ENCODE measurements around the gene C1orf146. TPM values are rescaled to one million over a fixed set of nuclear protein-coding genes. Genes with fewer than 3 reads are reported as not detected.

The C1orf146 gene
- total and polyA plus RNA-seq, 2 of the 4 experiments (the other 2 are of a cell fraction): not detected

- WGBS, 2 experiments (ENCODE audit: extremely low coverage in 2 of 2, insufficient read length in 1 of 2): no CpG with 5 or more reads among the region's 5 CpGs
- ChIA-PET POLR2A (ENCODE audit: unreplicated experiment) (no interaction called here), CTCF (no interaction called here)
- Histone ChIP-seq H3K4me2 (ENCODE audit: low read depth, low read length) (no peak overlapping the region), H2BK15ac (ENCODE audit: low read depth, low read length) (no peak overlapping the region; the same call in 2 of the 3 replicates), H2BK5ac (ENCODE audit: low read depth, low read length, poor library complexity, severe bottlenecking) (no peak overlapping the region), H3K27me3 (ENCODE audit: control insufficient read depth, insufficient read depth, low read length) (no peaks in the 10 kb centered on the region), H2AK5ac (ENCODE audit: low read depth, low read length) (no peak overlapping the region), H4K8ac (ENCODE audit: low read depth in 2 of 2, low read length in 2 of 2) (peak overlapping the region; percentile 4 to 34; a peak in 1 of 4 replicates), H3K56ac (ENCODE audit: extremely low read depth, insufficient read depth, low read length) (no peak overlapping the region), H2BK20ac (ENCODE audit: low read depth, low read length) (no peak overlapping the region), H2AFZ (replicated peaks; ENCODE audit: low read length, poor library complexity) (no peak overlapping the region), H3K9me3 (ENCODE audit: control insufficient read depth, insufficient read depth, low read length) (peaks cover 2% of the 10 kb centered on the region; the same call in 1 of the 2 replicates), H3K4me3 (ENCODE audit: insufficient read depth, low read depth, low read length) (no peak overlapping the region), H3K36me3 (ENCODE audit: control insufficient read depth, insufficient read depth, low read length) (no peaks in the 10 kb centered on the region), H3K4me1 (ENCODE audit: control insufficient read depth, insufficient read depth, low read length) (no peaks in the 10 kb centered on the region), H4K20me1 (ENCODE audit: insufficient read depth, low read length) (no peaks in the 10 kb centered on the region), H3K27ac (ENCODE audit: insufficient read depth, low read length) (no peak overlapping the region), H3K9ac (ENCODE audit: low read depth, low read length) (no peak overlapping the region), H3K14ac (replicated peaks; ENCODE audit: low read depth, low read length) (no peak overlapping the region), H3K23ac (ENCODE audit: low read depth, low read length) (no peak overlapping the region), H3K79me1 (ENCODE audit: low read depth in 1 of 2, low read length in 2 of 2) (no peaks in the 10 kb centered on the region), H4K5ac (ENCODE audit: low read depth, low read length) (no peak overlapping the region), H3K18ac (ENCODE audit: low read depth, low read length) (no peak overlapping the region), H3K4ac (ENCODE audit: low read depth, low read length) (no peak overlapping the region), H2AK9ac (replicated peaks; ENCODE audit: low read depth, low read length, poor library complexity) (no peak overlapping the region), H2BK120ac (ENCODE audit: low read depth, low read length) (no peak overlapping the region), H3K9me1 (ENCODE audit: insufficient read depth, low read length) (no peaks in the 10 kb centered on the region; the same call in 1 of the 2 replicates), H4K91ac (ENCODE audit: insufficient read depth, low read depth, low read length) (no peak overlapping the region)
- ATAC-seq (ENCODE audit: low read depth) (no peak), DNase-seq (no peak)
- in situ Hi-C loops (cut with MboI; ENCODE audit: low sequenced_read_pairs): no loop called here
- dilution Hi-C loops (cut with HindIII; ENCODE audit: low sequenced_read_pairs, unreplicated experiment): no loop called here
- intact Hi-C loops (cut with micrococcal nuclease): no loop called here
- no TSS peak for BruUV-seq (replicated peaks)
- no peak for TF ChIP-seq RAD21 (IDR thresholded peaks at IDR 0.05; ENCODE audit: low read length)
- peak; percentile 40; the same call in 1 of the 2 replicates for TF ChIP-seq CEBPB (IDR thresholded peaks at IDR 0.05; ENCODE audit: low read depth, low read length)
These were observed 15.7 kb upstream of the C1orf146 start for GRCh38 chr1:92201973-92202372.
